Activated CD4-positive, alpha-beta memory T cell treated with anti-CD3 and anti-CD28 coated beads, Interleukin-2, amount 10 ng/mL, durations not matched to agents 7 days and 5 days (primary cell): Measurements from ENCODE around the gene PALD1. TPM values are rescaled to one million over a fixed set of nuclear protein-coding genes. Genes with fewer than 3 reads are reported as not detected.

ENCODE experiments used
- CTCF ChIA-PET: fragments of 350-600 bp; sonication (Branson Sonifier 250); formaldehyde crosslinking; loops from one replicate; lab custom pipeline; 2021; ENCODE audit warnings: antibody characterized with exemption, inconsistent platforms; lab: Charles Lee
- POLR2A ChIA-PET: fragments of 350-600 bp; sonication (Branson Sonifier 250); formaldehyde crosslinking; loops from one replicate; lab custom pipeline; 2021; ENCODE audit warnings: antibody characterized with exemption; lab: Charles Lee
- DNase-seq: peaks from one replicate; pipeline ENCODE4 v3.0.0-alpha.2; 2020
- H3K27ac Mint-ChIP-seq: one replicate; pipeline ENCODE4 v1.8.0; 2021; ENCODE audit warnings: mild to moderate bottlenecking, mixed read lengths
- H3K27me3 Mint-ChIP-seq: one replicate; pipeline ENCODE4 v1.8.0; 2021; ENCODE audit warnings: mixed read lengths
- H3K36me3 Mint-ChIP-seq: one replicate; pipeline ENCODE4 v1.8.0; 2021; ENCODE audit warnings: low read depth, mixed read lengths
- H3K4me1 Mint-ChIP-seq: one replicate; pipeline ENCODE4 v1.8.0; 2021; ENCODE audit warnings: mixed read lengths
- H3K4me3 Mint-ChIP-seq: one replicate; pipeline ENCODE4 v1.8.0; 2021; ENCODE audit warnings: mild to moderate bottlenecking, mixed read lengths
- H3K9me3 Mint-ChIP-seq: one replicate; pipeline ENCODE4 v1.8.0; 2021; ENCODE audit warnings: mixed read lengths
- total RNA-seq, 2 experiments: library from RNA; stranded (reverse); gene quantifications; one replicate each; pipeline ENCODE4 v1.2.3, GENCODE V29; 2021

Gene PALD1
- total RNA-seq, 2 experiments from 2014 or later = 0.08 to 0.15 TPM

GRCh38 chr10:70539471-70539870, 60.9 kb downstream of the PALD1 start:
- Mint-ChIP-seq H3K4me3 (no peak overlapping the region), H3K27me3 (no peaks in the 10 kb centered on the region), H3K36me3 (no peaks in the 10 kb centered on the region), H3K9me3 (no peaks in the 10 kb centered on the region), H3K27ac (no peak overlapping the region), H3K4me1 (no peaks in the 10 kb centered on the region)
- ChIA-PET POLR2A (no interaction called here), CTCF (no interaction called here)
- DNase-seq = no peak

- H3K27me3 Mint-ChIP-seq = no peaks in the 10 kb centered on the region
- CTCF ChIA-PET = interaction anchor here (1.2 to 1.7 kb wide), 2 partner anchors 79 to 109 kb away, joined by 4 to 9 read pairs; no protein-coding TSS in a partner anchor
- H3K4me3 Mint-ChIP-seq = no peak overlapping the region
- no peak overlapping the region for H3K27ac Mint-ChIP-seq
- H3K4me1 Mint-ChIP-seq = no peaks in the 10 kb centered on the region
- no peaks in the 10 kb centered on the region for H3K36me3 Mint-ChIP-seq
- H3K9me3 Mint-ChIP-seq = no peaks in the 10 kb centered on the region
- no peak for DNase-seq
- POLR2A ChIA-PET = no interaction called here
Observed at GRCh38 chr10:70540089-70540788, 61.7 kb downstream of the PALD1 start.

GRCh38 chr10:70540789-70541360, 62.3 kb downstream of the PALD1 start:
- H3K27me3 Mint-ChIP-seq = no peaks in the 10 kb centered on the region
- DNase-seq = no peak
- no peaks in the 10 kb centered on the region for H3K9me3 Mint-ChIP-seq
- ChIA-PET CTCF (interaction anchor here (1.2 to 1.7 kb wide), 2 partner anchors 80 to 110 kb away, joined by 4 to 9 read pairs; no protein-coding TSS in a partner anchor), POLR2A (no interaction called here)
- no peaks in the 10 kb centered on the region for H3K36me3 Mint-ChIP-seq
- H3K4me3 Mint-ChIP-seq = no peak overlapping the region
- no peaks in the 10 kb centered on the region for H3K4me1 Mint-ChIP-seq
- no peak overlapping the region for H3K27ac Mint-ChIP-seq

- CTCF ChIA-PET = interaction anchor here (1.0 to 1.7 kb wide), 2 partner anchors 81 to 163 kb away, joined by 3 to 9 read pairs; no protein-coding TSS in a partner anchor
- no peak for DNase-seq
Observed at GRCh38 chr10:70541736-70542564, 63.4 kb downstream of the PALD1 start.

GRCh38 chr10:70542565-70542938, 64.0 kb downstream of the PALD1 start:
- ChIA-PET POLR2A (no interaction called here), CTCF (interaction anchor here (1.0 kb wide), 1 partner anchor 163 kb away, joined by 3 read pairs; no protein-coding TSS in a partner anchor)
- no peak for DNase-seq
- Mint-ChIP-seq H3K27ac (no peak overlapping the region), H3K9me3 (no peaks in the 10 kb centered on the region), H3K4me3 (no peak overlapping the region), H3K4me1 (no peaks in the 10 kb centered on the region), H3K36me3 (no peaks in the 10 kb centered on the region), H3K27me3 (no peaks in the 10 kb centered on the region)

More at GRCh38 chr10:70541736-70542564, 63.4 kb downstream of the PALD1 start:
- H3K4me3 Mint-ChIP-seq = no peak overlapping the region
- POLR2A ChIA-PET = no interaction called here
- H3K27ac Mint-ChIP-seq = no peak overlapping the region
- H3K27me3 Mint-ChIP-seq = no peaks in the 10 kb centered on the region
- no peaks in the 10 kb centered on the region for H3K36me3 Mint-ChIP-seq
- H3K9me3 Mint-ChIP-seq = no peaks in the 10 kb centered on the region
- H3K4me1 Mint-ChIP-seq = no peaks in the 10 kb centered on the region

GRCh38 chr10:70543911-70544310, 65.3 kb downstream of the PALD1 start:
- H3K27ac Mint-ChIP-seq = no peak overlapping the region
- POLR2A ChIA-PET = no interaction called here
- no peaks in the 10 kb centered on the region for H3K36me3 Mint-ChIP-seq
- no peaks in the 10 kb centered on the region for H3K9me3 Mint-ChIP-seq
- H3K4me3 Mint-ChIP-seq = no peak overlapping the region
- DNase-seq = no peak
- CTCF ChIA-PET = interaction anchor here (0.6 kb wide), 1 partner anchor 1647 kb away, joined by 9 read pairs; no protein-coding TSS in a partner anchor
- H3K27me3 Mint-ChIP-seq = no peaks in the 10 kb centered on the region
- H3K4me1 Mint-ChIP-seq = no peaks in the 10 kb centered on the region

- ChIA-PET CTCF (no interaction called here), POLR2A (no interaction called here)
- Mint-ChIP-seq H3K4me3 (no peak overlapping the region), H3K27me3 (no peaks in the 10 kb centered on the region), H3K27ac (no peak overlapping the region), H3K9me3 (no peaks in the 10 kb centered on the region), H3K4me1 (no peaks in the 10 kb centered on the region), H3K36me3 (no peaks in the 10 kb centered on the region)
- DNase-seq = no peak
Observed at GRCh38 chr10:70544431-70545340, 66.1 kb downstream of the PALD1 start.

- no peak for DNase-seq
- POLR2A ChIA-PET = no interaction called here
- Mint-ChIP-seq H3K4me1 (no peaks in the 10 kb centered on the region), H3K27ac (no peak overlapping the region), H3K27me3 (peaks cover 2% of the 10 kb centered on the region), H3K4me3 (no peak overlapping the region), H3K36me3 (no peaks in the 10 kb centered on the region), H3K9me3 (no peaks in the 10 kb centered on the region)
- CTCF ChIA-PET = no interaction called here
Observed at GRCh38 chr10:70546584-70546983, 68.0 kb downstream of the PALD1 start.

- Mint-ChIP-seq H3K27me3 (peaks cover 5% of the 10 kb centered on the region), H3K36me3 (no peaks in the 10 kb centered on the region), H3K4me1 (no peaks in the 10 kb centered on the region), H3K4me3 (no peak overlapping the region), H3K9me3 (no peaks in the 10 kb centered on the region), H3K27ac (no peak overlapping the region)
- CTCF ChIA-PET = interaction anchor here (0.7 to 3.2 kb wide), 16 partner anchors 10 to 1001 kb away, joined by 3 to 19 read pairs (median 6); partner anchors contain the start of gene LRRC20
- POLR2A ChIA-PET = no interaction called here
- DNase-seq = no peak
Observed at GRCh38 chr10:70549351-70549961, 70.9 kb downstream of the PALD1 start.

GRCh38 chr10:70549962-70550458, 71.4 kb downstream of the PALD1 start:
- peaks cover 5% of the 10 kb centered on the region for H3K27me3 Mint-ChIP-seq
- peak overlapping the region; percentile 7 for H3K27ac Mint-ChIP-seq
- ChIA-PET CTCF (interaction anchor here (1.0 to 3.2 kb wide), 13 partner anchors 10 to 330 kb away, joined by 3 to 19 read pairs (median 6); partner anchors contain the start of gene LRRC20), POLR2A (no interaction called here)
- H3K9me3 Mint-ChIP-seq = no peaks in the 10 kb centered on the region
- H3K4me1 Mint-ChIP-seq = no peaks in the 10 kb centered on the region
- DNase-seq = peak; percentile 77
- no peak overlapping the region for H3K4me3 Mint-ChIP-seq
- no peaks in the 10 kb centered on the region for H3K36me3 Mint-ChIP-seq

GRCh38 chr10:70550459-70550858, 71.9 kb downstream of the PALD1 start:
- Mint-ChIP-seq H3K9me3 (no peaks in the 10 kb centered on the region), H3K4me3 (no peak overlapping the region), H3K36me3 (no peaks in the 10 kb centered on the region), H3K27me3 (peaks cover 5% of the 10 kb centered on the region), H3K27ac (no peak overlapping the region), H3K4me1 (no peaks in the 10 kb centered on the region)
- DNase-seq = no peak
- ChIA-PET POLR2A (no interaction called here), CTCF (interaction anchor here (1.0 to 3.2 kb wide), 12 partner anchors 9 to 329 kb away, joined by 3 to 19 read pairs (median 6); partner anchors contain the start of gene LRRC20)
